K562 (cell line): ENCODE results near the gene PTAFR. TPM values are rescaled to one million over a fixed set of nuclear protein-coding genes. Genes with fewer than 3 reads are reported as not detected.
A peak's percentile ranks its signal among the peaks of the same experiment; 100 is the strongest.

Experiments used
- MTA3 ChIP-seq: fragments of 450-650 bp; formaldehyde crosslinking; IDR thresholded peaks from 2 replicates; pipeline ENCODE4 v1.6.1; 2017; ENCODE audit warnings: mild to moderate bottlenecking, borderline replicate concordance
- REST ChIP-seq, 2 experiments: fragments of 450-650 bp; formaldehyde crosslinking in 1 of 2; IDR thresholded peaks; 2 replicates each; pipeline versions ENCODE4 v1.4.0 to v1.6.1; 2014 to 2020; ENCODE audit warnings: mild to moderate bottlenecking in 2 of 2, borderline replicate concordance in 1 of 2, low read depth in 1 of 2
- U2AF2 ChIP-seq: fragments of 200-400 bp; formaldehyde crosslinking; optimal IDR thresholded peaks from 2 replicates; pipeline ENCODE3; 2017; ENCODE audit warnings: low read depth, mild to moderate bottlenecking, low read length
- polyA plus RNA-seq, 8 experiments: library from polyadenylated mRNA; depleted of rRNA in 4 of 8; stranded (reverse) in 5 of 8; unstranded in 3 of 8; fragments of >200 nt; fragmentation: Nextera tagmentation in 2 of 8; fragmentation: Illumina TruSeq in 1 of 8; extraction: Ambion mirVana in 2 of 8; extraction: Trizol in 1 of 8; gene quantifications; 2 replicates each; pipeline versions ENCODE4 v1.2.1 to v1.2.3, GENCODE V29; 2011 to 2014; ENCODE audit warnings: inconsistent platforms in 1 of 8, missing spikeins in 1 of 8
- total RNA-seq, 7 experiments: library from RNA; depleted of rRNA in 6 of 7; stranded (reverse); fragments of >200 nt in 6 of 7; fragmentation: Illumina TruSeq in 2 of 7; extraction: Trizol in 2 of 7; gene quantifications; 2 replicates each; pipeline versions ENCODE4 v1.2.1 to v1.2.3, GENCODE V29; 2011 to 2021; ENCODE audit warnings: low replicate concordance in 1 of 7
- TF ChIP-seq, protein P1 (sequence below): fragments of 450-650 bp; IDR thresholded peaks from 2 replicates; pipeline ENCODE4 v1.6.1; 2016; ENCODE audit warnings: mild to moderate bottlenecking, moderate library complexity

PTAFR gene
- total and polyA plus RNA-seq, 9 of the 15 experiments (the other 6 are each of a cell fraction or from before 2014, with no cell fraction given): 0.15 to 0.55 (median 0.40) TPM; not detected in 1

GRCh38 chr1:28112388-28113241 lies 63.9 kb downstream of the PTAFR start (continued):
- TF ChIP-seq REST (IDR thresholded peaks at IDR 0.05; ENCODE audit: borderline replicate concordance): peak; percentile 66; the same call in 1 of the 2 replicates
- TF ChIP-seq REST (CRISPR knock-in tag; IDR thresholded peaks at IDR 0.05; ENCODE audit: low read depth): no peak
- 0 out of 2 replicates have a peak, but pooled peaks have one; percentile 57 for TF ChIP-seq MTA3
- TF ChIP-seq, protein P1, sequence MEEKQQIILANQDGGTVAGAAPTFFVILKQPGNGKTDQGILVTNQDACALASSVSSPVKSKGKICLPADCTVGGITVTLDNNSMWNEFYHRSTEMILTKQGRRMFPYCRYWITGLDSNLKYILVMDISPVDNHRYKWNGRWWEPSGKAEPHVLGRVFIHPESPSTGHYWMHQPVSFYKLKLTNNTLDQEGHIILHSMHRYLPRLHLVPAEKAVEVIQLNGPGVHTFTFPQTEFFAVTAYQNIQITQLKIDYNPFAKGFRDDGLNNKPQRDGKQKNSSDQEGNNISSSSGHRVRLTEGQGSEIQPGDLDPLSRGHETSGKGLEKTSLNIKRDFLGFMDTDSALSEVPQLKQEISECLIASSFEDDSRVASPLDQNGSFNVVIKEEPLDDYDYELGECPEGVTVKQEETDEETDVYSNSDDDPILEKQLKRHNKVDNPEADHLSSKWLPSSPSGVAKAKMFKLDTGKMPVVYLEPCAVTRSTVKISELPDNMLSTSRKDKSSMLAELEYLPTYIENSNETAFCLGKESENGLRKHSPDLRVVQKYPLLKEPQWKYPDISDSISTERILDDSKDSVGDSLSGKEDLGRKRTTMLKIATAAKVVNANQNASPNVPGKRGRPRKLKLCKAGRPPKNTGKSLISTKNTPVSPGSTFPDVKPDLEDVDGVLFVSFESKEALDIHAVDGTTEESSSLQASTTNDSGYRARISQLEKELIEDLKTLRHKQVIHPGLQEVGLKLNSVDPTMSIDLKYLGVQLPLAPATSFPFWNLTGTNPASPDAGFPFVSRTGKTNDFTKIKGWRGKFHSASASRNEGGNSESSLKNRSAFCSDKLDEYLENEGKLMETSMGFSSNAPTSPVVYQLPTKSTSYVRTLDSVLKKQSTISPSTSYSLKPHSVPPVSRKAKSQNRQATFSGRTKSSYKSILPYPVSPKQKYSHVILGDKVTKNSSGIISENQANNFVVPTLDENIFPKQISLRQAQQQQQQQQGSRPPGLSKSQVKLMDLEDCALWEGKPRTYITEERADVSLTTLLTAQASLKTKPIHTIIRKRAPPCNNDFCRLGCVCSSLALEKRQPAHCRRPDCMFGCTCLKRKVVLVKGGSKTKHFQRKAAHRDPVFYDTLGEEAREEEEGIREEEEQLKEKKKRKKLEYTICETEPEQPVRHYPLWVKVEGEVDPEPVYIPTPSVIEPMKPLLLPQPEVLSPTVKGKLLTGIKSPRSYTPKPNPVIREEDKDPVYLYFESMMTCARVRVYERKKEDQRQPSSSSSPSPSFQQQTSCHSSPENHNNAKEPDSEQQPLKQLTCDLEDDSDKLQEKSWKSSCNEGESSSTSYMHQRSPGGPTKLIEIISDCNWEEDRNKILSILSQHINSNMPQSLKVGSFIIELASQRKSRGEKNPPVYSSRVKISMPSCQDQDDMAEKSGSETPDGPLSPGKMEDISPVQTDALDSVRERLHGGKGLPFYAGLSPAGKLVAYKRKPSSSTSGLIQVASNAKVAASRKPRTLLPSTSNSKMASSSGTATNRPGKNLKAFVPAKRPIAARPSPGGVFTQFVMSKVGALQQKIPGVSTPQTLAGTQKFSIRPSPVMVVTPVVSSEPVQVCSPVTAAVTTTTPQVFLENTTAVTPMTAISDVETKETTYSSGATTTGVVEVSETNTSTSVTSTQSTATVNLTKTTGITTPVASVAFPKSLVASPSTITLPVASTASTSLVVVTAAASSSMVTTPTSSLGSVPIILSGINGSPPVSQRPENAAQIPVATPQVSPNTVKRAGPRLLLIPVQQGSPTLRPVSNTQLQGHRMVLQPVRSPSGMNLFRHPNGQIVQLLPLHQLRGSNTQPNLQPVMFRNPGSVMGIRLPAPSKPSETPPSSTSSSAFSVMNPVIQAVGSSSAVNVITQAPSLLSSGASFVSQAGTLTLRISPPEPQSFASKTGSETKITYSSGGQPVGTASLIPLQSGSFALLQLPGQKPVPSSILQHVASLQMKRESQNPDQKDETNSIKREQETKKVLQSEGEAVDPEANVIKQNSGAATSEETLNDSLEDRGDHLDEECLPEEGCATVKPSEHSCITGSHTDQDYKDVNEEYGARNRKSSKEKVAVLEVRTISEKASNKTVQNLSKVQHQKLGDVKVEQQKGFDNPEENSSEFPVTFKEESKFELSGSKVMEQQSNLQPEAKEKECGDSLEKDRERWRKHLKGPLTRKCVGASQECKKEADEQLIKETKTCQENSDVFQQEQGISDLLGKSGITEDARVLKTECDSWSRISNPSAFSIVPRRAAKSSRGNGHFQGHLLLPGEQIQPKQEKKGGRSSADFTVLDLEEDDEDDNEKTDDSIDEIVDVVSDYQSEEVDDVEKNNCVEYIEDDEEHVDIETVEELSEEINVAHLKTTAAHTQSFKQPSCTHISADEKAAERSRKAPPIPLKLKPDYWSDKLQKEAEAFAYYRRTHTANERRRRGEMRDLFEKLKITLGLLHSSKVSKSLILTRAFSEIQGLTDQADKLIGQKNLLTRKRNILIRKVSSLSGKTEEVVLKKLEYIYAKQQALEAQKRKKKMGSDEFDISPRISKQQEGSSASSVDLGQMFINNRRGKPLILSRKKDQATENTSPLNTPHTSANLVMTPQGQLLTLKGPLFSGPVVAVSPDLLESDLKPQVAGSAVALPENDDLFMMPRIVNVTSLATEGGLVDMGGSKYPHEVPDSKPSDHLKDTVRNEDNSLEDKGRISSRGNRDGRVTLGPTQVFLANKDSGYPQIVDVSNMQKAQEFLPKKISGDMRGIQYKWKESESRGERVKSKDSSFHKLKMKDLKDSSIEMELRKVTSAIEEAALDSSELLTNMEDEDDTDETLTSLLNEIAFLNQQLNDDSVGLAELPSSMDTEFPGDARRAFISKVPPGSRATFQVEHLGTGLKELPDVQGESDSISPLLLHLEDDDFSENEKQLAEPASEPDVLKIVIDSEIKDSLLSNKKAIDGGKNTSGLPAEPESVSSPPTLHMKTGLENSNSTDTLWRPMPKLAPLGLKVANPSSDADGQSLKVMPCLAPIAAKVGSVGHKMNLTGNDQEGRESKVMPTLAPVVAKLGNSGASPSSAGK: peak; percentile 25; the same call in 1 of the 2 replicates
- no peak for TF ChIP-seq U2AF2
